Activated naive CD4-positive, alpha-beta T cell treated with Interleukin-2 at 50 U/mL for 16 hours (primary cell): Measurements from ENCODE around the gene TPK1.

Experiments
- DNase-seq: peaks from one replicate; pipeline ENCODE4 v3.0.0-alpha.2; 2020

Gene TPK1

DNA sequence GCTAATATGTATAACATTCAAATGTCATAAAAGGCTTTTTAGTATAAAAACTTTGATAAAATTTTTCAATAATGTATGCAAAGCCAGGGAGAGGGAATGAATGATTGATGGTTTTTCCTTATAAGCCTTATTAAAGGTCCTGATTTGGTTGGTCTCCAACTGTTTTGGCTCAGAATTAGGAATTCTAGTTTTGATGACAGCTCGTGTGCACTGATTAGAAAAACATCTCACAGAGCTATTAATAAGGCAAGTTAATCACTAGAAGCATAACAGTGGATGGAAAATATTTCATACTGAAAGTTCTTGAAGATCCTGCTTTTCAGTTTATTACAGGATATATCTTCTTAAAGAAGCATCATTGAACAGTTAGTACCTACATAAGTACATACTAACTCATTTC lies 317.5 kb downstream of the TPK1 start:
- DNase-seq: no peak

DNA sequence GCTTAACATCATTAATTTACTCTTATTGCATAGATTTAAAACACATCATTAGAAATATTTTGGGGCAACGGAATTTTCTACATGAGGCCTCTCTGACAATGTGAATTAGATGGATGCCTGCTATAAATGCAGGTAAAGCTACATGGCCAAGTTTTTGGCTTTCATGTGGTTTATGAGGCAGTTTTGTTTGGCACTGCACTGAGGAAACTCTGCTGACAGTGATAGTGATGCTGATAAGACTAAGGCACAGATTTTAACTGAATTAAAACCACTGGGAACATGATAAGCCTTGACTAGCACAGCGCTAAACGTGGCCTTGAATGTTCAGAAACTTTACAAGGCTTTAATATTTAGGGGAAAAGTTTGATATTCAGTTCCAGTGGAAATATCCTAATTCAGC lies 318.1 kb downstream of the TPK1 start:
- no peak for DNase-seq

DNA sequence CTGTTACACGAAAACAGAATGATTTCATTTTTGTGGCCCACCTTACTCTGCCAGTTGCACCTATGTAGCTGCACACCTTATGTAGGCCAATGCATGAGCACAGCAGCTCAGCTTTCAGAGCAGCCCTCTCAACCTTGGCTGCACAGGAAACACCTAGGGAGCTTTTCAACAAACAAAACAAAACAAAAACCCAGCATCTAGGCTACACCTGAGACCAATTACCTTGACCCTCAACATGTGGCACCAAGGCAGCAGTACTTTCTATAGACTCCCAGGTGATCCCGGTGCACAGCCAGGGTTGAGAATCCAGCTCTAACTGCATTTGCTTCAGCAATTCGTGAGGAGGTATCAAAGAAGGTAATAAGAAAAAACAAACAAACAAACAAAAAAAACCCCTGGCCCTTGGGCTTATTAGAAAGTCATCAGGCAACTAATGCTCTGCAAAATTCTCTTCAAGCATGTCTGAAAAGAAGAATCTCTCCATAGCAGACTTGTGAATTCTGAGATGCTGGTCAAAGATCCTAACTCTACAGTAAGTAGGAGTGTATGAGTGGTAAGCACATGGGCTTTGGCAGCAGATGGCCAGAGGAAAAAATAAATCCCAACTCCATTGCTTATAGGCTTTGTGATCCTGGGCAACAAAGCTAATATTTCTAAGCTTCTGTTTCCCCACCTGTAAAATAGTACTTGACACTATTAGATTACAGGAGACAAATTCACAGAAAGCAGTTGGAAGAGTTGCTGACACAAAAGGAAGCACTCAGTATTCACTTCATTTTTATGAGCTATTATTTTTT lies 318.9 kb downstream of the TPK1 start:
- no peak for DNase-seq

DNA sequence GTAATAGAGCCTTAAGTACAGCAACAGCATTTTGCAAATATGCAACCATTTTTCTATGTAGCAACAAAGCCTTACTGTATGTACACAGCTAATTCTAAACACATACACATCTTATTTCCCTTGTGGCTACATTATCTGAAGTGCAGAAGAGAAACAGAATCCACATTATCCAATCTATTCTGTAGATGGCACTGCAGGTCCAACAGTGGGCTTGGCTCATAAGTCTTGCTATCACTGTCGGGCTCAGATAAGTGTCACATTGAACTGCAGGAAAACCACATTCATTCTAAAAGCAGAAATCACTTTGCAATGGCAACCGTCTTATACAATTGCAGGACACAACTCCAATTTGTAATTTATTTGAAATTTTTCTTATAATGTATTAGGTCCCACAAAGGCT lies 322.5 kb downstream of the TPK1 start:
- no peak for DNase-seq

DNA sequence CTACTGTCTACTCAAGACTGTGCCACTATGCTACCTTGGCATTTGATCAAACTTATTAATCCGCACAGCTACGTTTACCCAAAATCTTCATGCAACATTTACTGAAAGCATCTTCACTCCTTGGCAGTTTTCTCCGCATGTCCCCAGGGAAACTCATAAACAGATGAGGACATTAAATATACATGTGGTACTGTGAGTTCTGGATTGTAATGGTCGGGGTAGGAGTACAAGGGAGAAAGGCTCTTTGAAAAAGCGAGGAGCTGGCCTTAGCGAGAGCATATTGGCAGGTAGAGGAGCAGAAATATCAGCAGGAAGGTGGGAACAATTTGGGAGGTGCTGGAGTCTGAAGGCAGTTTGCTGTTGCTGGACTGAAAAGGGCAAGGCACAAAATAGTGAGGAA lies 325.2 kb downstream of the TPK1 start:
- DNase-seq: no peak

DNA sequence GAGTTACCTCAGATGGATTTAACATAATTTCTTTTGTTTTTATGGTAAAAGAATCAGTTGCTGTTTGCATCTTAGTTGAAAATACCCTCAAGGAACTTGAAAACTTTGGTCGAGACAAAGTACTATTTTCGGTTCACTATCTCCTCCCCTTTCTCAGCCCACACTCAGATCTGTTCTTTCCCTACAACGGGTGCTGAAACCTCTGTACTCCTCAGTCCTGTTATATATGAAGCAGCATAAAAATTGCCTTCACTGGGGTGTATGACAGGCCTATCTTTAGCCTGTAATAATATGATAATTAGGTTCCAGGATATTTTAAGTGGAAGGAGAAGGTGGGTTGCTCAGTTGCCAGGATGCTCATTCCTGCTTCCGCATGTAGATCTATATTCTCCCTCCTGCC lies 327.2 kb downstream of the TPK1 start:
- no peak for DNase-seq

DNA sequence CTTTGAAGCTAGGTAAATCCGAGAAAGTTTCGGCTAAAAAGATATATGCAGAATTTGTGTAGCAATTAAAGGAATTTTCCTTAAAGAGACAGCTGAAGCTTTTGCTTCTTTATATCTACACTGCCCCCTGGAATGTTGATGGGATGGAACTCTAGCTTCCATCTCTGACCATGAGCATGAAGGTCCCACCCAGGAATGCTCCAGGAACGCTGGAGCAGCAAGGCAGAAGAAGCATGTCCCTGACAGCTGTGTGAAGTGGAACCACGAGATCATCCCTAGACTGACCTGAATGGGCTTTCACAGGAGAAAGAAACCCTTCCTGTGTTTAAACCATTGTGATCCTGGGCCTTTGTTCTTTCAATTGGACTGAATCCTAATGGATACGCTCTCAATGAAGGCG lies 332.6 kb downstream of the TPK1 start:
- DNase-seq: no peak

DNA sequence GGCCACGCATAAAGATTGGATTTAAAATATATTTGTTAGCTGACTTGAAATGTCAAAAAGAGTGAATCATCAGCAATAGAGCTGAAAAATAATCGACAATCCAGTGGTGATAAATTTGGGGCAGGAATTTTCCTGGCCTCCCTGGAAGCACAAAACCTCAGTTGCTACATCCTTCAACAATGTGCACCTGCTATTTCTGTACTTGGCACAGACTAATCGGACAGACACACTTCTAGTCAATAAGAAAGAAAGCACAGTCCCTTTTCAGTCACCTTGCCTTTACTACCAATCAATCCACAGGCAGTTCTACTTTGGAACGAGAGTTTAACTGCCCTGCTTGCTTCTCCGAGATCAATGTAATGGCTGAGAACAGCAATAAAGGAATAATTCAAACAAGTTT lies 335.6 kb downstream of the TPK1 start:
- DNase-seq: no peak

DNA sequence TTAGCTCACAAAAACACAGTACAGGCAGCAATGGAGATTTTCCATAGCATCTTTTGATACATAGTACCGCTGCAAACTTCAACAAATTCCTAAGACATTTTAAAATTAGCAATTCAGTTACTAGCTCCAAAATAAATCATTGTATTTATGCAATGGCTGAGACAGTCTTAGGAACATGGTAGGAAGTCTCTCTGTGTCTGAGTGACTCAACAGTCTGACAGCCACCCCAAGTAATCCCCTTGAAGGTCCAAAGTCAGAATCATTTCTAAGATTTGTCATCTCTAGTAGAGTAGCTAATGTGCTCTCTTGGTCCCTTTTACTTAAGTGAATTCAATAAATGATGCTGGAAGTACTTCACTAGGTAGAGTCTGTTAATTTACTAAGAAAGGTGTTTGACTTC lies 338.6 kb downstream of the TPK1 start:
- DNase-seq: no peak

DNA sequence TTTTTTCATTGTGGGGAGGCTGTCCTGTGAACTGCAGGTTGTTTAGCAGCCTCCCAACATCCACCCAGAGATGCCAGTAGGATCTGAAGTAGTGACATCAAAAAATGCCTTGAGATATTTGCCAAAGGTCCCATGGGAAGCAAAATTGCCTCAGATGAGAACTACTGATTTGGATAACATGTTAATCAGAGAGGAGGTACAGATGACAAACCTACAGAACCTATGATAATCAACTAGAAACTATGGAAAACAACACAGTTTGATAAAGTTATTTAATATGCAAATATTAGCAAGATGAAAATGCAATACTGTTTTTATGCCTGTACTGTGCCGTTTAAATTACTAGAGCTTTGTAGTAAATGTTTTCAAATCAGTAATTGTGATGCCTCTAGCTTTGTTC lies 341.5 kb downstream of the TPK1 start:
- no peak for DNase-seq

DNA sequence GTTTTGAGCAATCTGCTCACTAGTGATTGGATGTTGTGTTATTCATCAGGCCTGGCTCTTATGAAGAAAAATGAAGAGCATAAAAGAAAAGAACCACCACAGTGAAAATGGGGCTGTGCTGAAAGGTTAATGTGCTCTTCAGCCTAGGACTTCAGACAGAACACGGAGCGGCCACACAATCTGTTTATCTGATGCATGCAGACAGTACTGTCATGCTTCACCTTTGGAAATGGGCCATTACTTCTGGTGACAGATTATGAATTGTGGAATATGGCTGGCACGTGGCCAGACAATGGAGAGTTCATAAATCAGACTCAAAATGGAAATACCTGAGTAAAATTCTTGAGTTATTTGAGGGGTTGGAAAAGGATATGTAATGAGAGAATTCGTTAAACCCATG lies 346.3 kb downstream of the TPK1 start:
- DNase-seq: no peak

DNA sequence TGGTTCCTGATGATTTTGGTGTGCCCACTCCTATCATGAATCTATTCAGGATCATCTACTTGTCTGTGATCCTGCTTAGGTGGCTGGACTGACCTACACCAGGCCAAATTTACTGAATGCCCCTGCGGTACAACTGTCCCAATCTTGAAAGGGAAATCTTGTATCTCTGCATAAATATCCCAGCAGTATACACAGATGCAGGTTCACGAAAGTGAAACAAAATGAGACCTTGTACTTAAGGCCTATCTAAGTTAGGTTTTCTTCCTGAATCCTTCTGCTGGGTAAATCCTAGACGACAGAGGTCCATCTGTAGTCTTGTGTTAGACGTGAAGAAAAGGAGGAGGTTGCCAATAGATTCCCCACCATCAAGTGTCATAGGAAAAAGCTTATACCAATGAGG lies 346.9 kb downstream of the TPK1 start:
- DNase-seq: no peak

DNA sequence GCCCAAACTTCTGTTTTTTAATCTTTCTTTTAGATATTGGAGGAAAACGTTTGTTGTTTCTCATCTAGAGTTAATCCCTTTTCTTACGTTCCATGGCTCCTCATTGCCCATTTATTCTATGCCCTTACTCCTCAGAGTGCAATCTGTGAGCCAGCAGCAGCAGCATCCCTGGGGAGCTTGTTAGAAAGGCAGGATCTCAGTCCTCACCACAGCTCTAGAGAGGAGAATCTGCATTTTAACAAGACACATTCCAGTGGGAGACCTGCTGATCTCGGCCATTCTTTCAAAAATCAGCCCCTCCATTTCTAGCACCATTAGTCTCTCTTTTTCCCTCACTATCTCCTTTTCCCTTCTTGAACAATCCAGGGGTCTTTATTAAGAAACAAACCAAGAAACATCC lies 348.0 kb downstream of the TPK1 start:
- no peak for DNase-seq

DNA sequence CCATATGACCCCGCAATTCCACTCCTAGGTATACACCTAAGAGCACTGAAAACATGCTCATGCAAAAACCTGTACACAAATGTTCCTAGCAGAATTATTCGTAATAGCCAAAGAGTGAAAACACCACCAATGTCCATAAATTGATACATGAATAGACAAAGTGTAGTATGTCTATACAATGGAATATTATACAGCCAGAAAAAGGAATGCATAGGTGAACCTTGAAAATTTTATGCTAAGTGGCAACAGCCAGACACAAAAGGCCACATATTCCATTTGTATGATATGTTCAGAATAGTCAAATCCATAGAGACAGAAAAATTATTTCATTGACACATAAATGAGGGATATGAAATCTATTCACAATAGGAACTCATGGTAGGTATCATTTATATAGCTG lies 351.4 kb downstream of the TPK1 start:
- no peak for DNase-seq

DNA sequence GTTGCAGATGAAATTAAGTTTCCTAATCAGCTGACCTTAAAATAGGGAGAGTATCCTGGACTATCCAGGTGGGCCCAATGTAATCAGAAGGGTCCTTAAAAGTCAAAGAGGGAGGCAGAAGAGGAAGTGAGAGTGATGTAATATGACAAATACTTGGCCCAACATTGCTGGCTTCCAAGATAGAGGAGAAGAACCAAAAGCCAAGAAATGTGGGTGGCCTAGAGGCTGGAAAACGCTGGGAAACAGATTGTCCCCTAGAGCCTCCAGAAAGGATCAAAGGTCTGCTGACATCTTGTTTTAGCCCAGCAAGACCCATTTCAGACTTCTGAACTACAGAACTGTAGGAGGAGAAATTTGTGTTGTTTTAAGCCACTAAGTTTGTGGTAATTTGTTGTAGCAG lies 352.7 kb downstream of the TPK1 start:
- no peak for DNase-seq

DNA sequence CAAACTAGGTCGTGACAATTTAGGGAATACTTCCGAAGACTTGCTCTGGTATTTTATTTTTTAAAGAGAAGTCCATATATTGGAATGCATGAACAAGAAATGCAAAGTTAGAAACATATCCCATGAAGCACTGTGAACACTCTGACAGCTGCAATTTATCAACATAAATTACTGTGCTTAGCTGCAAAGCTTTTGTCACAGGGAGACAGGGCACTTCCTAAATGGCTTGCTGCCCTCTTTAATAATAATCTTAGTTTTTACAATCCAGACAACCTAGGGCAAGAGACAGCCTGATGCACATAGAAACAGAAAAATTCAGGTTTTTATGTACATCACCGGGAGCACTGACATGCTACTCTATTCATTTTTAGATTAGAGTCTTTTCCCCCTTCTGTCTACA lies 354.0 kb downstream of the TPK1 start:
- no peak for DNase-seq

DNA sequence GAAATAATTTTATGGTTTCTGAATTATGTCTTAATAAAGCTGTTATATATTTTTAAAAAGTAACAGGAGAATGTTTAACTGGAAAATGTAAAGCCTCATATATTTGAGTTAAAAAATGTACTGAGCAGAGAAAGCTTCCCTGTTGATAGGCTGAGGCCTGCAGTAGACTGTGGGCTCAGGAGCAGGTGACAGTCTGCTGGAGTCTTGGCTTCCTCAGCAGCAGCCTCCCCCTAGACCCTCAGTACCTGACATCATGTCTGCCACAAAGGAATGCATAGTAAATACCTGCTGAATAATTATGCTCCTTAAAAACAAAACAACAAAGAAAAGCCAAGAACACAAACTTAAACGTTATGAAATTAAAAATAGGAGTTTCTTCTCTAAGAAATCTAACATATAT lies 358.5 kb downstream of the TPK1 start:
- DNase-seq: no peak

DNA sequence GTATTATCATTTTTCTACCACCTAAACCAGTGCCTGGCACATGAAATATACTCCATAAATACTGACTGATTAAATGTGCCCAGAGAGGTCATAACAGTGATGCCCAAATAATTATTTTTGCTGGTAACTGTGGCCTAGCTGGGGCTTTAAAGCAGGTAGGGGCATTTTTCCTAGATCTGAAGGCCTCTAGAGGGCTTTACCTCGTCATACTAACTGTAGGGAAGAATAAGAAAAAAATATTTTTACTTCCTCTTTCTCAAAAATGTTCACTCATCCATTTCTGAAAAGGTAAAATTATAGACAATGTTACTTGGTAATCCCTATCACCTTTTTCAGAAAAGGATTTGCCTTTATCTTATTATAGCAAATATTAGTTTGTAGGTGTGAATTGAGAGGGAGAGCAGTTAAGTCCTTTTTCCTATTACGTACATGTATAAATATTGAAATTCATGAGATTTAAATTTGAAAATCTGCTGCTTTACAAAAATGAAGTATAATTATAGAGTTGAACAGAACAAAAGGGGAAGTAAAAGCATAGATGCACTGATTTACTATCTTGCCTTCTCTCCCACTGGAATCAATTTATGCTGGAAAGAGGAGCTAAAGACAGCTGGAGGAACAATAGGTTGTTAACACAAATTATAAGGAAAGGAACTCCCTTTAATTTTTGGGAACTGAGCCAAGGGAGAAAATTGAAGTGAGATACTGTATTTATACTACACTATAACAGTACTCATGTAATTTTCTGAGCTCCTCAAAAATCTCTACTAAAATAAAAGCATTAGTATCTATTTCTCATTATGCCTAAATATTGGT lies 360.8 kb downstream of the TPK1 start:
- no peak for DNase-seq

DNA sequence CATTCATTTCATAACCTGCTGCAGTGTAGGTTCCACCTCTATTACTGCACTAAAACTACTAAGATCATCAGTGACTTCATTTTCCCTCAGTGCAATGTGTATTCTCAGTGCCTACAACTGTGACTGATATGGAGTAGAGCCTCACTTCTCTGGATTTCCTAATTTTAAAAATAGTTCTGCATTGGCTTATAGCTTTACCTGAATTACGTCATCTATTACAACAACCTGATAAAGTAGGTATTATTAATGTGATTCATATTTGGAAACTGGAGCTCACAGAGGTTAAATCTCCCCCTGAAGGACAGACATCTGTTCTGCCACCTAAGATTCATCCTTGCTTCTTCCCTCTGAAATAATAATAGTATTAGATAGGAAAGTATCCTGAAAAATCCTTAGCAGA lies 361.5 kb downstream of the TPK1 start:
- no peak for DNase-seq

DNA sequence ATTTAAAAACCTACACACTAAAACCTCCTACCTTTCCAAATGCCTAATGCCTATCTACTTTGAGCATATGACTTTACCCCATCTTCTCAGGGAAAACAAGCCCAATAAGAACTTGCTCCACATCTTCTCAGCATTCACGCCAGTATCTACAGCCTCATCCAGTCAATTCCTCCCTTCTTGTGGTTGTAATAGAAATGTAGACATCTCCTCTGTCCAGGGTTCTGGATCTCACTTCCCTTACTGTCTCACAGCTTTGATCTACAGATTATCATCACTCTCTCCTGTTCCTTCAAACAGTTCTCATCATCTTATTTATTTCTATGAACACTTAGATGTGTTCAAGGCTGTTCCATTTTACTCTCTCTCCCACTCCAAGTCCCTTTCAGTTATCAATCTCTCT lies 361.9 kb downstream of the TPK1 start:
- DNase-seq: no peak

DNA sequence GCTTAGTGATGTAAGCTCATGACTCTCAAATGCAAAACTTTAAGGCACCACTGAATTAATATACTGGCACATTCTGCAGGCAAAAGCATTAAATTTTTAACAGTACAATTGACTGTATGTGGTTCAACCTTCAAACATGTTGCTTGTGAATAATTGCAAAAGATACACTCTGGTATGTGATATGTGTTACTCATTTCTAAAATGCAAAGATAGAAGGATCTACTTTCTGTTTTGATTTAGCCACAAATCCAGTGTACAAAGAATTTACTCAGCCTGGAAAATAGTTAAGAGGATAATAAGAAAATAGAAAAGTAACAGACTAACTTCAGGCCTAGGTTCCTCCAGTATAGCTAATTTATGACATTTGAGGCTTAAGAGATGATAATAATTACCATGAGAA lies 365.8 kb downstream of the TPK1 start:
- DNase-seq: no peak

DNA sequence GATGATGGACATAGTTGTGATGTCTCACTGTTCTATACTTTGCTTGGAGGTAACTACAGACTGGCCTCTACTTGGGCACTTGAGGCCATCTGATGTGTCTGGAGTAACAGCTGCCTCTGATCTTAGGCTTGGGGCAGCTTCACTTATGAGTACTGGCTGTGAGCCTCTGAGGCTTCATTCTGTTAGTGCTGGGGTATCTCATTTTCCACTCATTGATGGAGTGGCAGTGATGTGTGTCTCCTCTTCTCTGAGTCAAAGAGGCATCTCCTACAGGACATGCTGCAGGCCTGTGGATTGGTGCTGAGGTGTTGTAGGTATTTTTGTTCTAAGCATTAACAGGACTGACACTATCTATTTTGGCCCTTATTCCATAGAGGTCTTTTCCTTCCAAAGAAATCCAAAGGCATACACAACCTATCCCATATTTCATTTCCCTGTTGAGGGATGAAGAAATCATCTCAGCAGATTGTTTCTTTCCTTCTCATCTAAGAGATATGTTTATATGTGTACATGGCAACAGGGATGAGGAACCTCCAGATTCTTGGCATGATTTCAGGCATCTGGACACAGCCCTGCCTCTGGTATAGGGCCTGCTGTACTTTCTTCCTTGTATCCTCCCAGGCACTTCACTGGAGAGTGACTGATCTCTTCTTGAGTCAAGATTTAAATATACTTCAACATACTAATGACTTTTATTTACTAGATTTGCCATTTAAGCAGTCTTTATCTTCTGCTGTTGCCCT lies 366.7 kb downstream of the TPK1 start:
- DNase-seq: no peak

DNA sequence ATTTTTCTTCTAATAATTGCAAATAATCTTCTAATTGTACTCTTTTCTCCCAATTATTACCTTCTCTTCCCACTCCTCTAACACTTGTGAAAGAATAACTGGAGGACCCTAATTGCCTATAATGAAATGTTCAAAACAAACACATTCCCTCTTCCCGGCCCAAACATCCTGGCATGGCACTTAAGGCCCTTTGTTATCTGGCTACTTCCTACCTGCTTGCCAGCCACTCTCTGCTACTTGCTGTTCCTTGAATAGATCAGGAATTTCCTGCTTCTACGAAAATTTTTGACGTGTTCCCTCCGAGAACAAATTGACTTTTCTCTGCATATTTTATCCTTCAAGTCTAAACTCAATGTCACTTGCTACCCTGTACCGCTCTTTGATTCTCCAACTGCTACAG lies 376.2 kb downstream of the TPK1 start:
- no peak for DNase-seq

DNA sequence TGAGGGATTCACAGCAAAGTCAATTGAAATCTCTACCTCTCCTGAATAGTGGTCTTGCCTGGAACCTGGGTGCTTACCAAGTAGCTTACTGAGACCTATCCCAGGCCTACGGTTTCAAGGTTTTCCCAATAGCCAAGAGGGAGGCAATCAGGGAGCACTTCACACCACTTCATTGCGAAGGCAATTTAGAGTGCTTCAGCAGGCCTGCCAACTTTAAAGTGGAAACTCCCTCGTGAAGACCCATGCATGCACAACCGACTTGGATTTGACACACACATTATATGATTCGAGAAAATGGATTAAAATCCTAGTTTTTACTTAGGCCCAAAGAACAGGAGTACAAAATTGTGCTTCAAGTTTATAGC lies 380.8 kb downstream of the TPK1 start:
- DNase-seq: no peak
